ENCODE data around the gene PNPLA7.
"Not testable (repeated sequence)": the region's sequence is repeated elsewhere in the genome, so short reads cannot be mapped to it uniquely, and the experiment has no call there.

Gene PNPLA7

DNA sequence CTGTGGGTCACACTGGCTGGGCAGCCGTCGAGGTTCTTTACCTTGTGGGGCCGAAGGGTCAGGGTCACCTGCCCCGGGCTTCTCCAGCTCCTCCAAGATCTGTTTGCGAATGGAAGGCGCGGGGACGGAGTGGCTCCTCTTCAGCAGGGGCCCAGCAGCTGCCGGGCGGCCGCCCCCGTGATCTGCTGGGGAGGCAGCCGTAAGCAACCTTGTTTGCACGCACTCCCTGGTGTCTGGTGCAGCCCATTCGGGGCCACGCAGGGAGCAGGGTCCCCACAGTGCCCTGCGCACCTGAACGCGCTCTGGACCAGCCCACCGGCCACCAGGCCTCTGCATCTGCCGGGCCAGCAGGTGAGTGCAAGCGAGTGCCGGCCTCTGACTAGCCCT is 34.9 kb downstream of the PNPLA7 start:
- no peak for DNase-seq (ENCODE audit: low read depth in 2 of 2)

GRCh38 chr9:137514691-137515337 is 35.4 kb downstream of the PNPLA7 start:
- no peak for DNase-seq (ENCODE audit: low read depth in 2 of 2)

DNA sequence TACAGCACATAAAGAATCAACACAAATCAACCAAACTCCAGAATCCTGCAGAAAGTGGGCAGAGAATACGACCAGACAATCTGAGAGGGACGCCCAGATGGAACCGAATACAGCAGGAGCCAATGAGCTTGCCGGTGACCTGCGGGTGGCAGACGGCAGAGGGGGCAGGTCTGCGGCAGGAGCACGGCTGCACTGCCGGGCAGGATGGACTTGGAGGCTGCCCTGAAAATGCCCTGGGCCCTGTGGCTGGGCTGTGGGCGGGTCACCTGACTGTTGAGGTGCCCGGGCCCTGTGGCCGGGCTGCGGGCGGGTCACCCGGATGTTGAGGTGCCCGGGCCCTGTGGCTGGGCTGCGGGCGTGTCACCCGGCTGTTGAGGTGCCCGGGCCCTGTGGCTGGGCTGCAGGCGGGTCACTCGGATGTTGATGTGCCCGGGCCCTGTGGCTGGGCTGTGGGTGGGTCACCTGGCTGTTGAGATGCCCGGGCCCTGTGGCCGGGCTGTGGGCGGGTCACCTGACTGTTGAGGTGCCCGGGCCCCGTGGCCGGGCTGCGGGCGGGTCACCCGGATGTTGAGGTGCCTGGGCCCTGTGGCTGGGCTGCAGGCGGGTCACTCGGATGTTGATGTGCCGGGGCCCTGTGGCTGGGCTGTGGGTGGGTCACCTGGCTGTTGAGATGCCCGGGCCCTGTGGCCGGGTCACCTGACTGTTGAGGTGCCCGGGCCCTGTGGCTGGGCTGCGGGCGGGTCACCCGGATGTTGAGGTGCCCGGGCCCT is 36.2 kb downstream of the PNPLA7 start:
- DNase-seq (ENCODE audit: low read depth in 2 of 2), result not testable (repeated sequence)

- DNase-seq (ENCODE audit: low read depth in 2 of 2), result not testable (repeated sequence)
Measured at GRCh38 chr9:137513136-137513535, 37.1 kb downstream of the PNPLA7 start.

- DNase-seq (ENCODE audit: low read depth in 2 of 2), result no peak
Measured at GRCh38 chr9:137511758-137512463, 38.3 kb downstream of the PNPLA7 start.

DNA sequence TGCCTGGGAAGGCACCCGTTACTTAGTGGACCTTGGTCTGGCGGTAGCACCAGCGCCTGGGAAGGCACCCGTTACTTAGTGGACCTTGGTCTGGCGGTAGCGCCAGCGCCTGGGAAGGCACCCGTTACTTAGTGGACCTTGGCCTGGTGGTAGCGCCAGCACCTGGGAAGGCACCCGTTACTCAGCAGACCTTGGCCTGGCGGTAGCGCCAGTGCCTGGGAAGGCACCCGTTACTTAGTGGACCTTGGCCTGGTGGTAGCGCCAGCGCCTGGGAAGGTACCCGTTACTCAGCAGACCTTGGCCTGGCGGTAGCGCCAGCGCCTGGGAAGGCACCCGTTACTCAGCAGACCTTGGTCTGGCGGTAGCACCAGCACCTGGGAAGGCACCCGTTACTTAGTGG is 39.1 kb downstream of the PNPLA7 start:
- not testable (repeated sequence) for DNase-seq (ENCODE audit: low read depth in 2 of 2)

- DNase-seq (ENCODE audit: low read depth in 2 of 2), result no peak
Measured at GRCh38 chr9:137509198-137509597, 41.0 kb downstream of the PNPLA7 start.

DNA sequence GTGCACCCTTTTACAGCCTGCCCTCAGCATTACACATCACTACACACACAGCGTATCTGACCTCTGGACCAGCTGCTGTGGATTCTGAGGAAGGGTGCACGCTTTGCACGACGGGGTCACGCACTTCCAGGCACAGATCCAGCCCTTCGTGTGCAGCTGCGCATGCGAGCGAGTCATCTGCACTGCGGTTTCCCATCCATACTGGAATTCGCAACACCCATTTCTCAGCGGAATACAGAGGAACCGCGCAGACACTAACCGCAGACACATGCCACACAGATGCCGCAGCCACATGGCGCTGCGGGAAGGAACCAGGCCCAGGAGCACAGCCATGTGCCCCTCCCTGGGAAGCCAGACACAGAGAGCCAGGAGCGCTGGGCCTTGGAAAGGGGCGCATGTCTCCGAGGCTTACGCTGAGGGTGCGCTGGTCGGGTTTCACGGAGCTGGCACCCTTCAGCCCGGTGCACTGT is 43.5 kb downstream of the PNPLA7 start:
- DNase-seq (ENCODE audit: low read depth in 2 of 2), result no peak

- no peak for DNase-seq (ENCODE audit: low read depth in 2 of 2)
Measured at GRCh38 chr9:137506274-137506673, 43.9 kb downstream of the PNPLA7 start.

DNA sequence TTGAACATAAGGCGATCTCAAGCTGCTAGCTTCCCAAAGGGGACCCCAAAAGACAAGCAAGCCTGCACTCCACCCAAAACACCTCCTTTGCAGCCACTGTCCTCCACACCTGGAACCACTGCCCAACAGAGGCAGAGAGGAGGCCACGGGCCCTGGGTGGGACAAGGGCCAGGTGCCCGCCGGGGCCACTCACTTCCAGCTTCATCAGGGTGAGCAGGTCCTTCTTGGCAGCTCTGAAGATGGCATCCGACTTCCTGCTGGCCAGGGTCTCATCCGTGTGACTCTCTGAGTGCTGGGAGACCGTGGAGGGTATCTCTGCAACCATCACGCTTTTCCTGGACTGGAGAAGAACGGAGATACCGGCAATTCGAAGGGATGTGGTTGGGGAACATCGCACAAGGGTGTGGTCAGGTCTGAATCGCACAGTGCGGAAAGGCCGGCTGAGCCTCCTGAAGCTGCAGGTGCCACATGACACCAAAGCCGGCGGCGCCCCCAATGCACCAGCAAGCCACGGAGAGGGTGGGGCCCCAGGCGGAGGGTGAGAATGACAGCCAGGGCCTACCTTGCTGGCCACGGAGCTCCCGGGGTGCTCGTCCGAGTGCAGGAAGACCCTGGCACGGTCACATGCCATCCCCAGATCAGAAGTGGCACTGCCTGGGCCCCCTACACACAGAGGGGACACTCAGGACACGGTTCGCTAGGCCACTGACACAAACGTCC is 44.6 kb downstream of the PNPLA7 start:
- no peak for DNase-seq (ENCODE audit: low read depth in 2 of 2)

DNA sequence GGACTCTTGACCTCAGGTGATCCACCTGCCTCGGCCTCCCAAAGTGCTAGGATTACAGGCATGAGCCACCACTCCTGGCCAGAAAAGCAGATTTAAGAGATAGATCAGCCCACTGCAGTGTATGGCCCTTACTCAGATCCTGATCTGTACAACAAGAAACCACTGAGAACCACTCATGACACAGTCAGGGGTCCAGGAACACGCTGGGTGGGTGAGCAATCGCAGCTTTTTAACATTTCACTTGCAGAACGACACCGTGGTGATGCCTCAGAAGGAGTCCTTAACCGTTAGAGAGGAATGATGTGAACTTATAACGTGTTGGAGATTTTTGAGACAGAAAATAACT is 45.8 kb downstream of the PNPLA7 start:
- DNase-seq (ENCODE audit: low read depth in 2 of 2), result no peak

- no peak for DNase-seq (ENCODE audit: low read depth in 2 of 2)
Measured at GRCh38 chr9:137502008-137502911, 47.9 kb downstream of the PNPLA7 start.

DNA sequence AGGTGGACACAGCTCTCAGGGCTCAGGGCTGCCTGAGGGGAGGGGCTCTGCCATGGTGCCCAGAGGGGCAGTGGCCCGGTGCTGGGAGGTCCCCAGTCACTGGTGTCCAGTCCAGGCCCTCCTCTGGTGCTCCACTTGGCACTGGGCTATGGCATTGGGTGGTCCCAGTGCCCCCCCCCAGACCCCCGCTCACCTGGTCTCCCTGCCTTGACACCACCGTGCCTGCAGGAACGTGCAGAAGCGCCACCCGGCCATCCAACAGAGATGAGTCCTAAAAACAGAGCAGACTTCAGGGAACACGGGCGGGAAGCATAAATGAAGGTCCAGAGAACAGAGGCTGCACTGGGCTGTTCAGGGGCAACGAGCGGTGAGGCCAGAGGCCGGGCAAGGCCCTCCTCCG is 48.7 kb downstream of the PNPLA7 start:
- no peak for DNase-seq (ENCODE audit: low read depth in 2 of 2)

GRCh38 chr9:137500666-137501397 is 49.4 kb downstream of the PNPLA7 start:
- no peak for DNase-seq (ENCODE audit: low read depth in 2 of 2)

DNA sequence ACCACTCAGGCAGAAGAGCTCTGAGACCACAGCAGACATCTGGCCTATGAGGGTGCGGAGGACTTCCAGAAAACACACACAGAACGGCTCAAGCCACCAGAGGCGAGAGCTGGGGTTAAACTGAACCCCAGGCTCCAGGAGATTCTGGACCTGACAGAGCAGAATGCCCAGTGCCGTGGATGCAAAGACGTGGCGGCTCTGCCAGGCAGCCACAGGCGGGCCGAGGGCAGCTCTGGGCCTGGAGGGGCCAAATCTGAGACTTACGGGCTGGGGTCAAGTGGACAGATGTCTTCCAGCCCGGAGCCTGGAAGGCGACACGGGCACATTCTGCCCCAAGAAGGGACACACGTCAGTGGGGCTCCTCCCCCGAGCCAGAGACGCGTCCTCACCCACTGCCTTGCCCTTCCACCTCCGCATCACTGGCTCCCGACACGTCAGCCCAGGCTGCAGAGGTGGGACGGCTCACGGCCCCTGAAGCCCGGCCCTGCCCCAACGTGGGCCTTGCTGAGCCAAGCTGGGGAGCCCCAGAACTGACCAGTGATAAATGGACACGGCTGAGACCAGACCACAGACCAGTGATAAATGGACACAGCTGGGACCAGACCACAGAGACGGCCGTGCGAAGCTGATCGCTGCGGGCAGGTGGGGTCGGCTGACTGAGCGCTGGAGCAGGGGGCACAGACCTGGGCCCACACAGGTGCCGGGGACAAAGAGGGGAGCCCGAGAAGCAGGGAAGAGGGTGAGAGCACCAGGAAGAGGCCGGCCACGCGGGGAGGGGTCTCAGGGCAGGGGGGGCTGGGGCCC is 50.1 kb downstream of the PNPLA7 start:
- no peak for DNase-seq (ENCODE audit: low read depth in 2 of 2)

GRCh38 chr9:137499416-137499815 is 50.8 kb downstream of the PNPLA7 start:
- no peak for DNase-seq (ENCODE audit: low read depth in 2 of 2)

GRCh38 chr9:137498720-137499150 is 51.5 kb downstream of the PNPLA7 start:
- DNase-seq (ENCODE audit: low read depth in 2 of 2), result no peak

GRCh38 chr9:137497921-137498719 is 52.1 kb downstream of the PNPLA7 start:
- no peak for DNase-seq (ENCODE audit: low read depth in 2 of 2)
